Gastrocnemius medialis (tissue), 4 donors: ENCODE data around the gene ZFP36L1.

ENCODE experiments used
- CTCF ChIP-seq, 5 experiments: fragments of 450-650 bp in 3 of 5; fragments of 200-600 bp in 2 of 5; sonication (generic) in 2 of 5; IDR thresholded peaks in 4 of 5; conservative IDR thresholded peaks in 1 of 5; 1 replicate in 4 of 5; 2 replicates in 1 of 5; pipeline ENCODE4 v1.5.1; 2016 to 2019; ENCODE audit warnings: antibody characterized with exemption in 5 of 5, mild to moderate bottlenecking in 3 of 5, moderate library complexity in 3 of 5
- POLR2A ChIP-seq, 2 donors: fragments of 450-650 bp; IDR thresholded peaks; one replicate each; pipeline ENCODE4 v1.6.1; 2017; ENCODE audit warnings: antibody characterized with exemption in 2 of 2, mild to moderate bottlenecking in 2 of 2, moderate library complexity in 2 of 2

- TF ChIP-seq CTCF (IDR thresholded peaks at IDR 0.05 in 4 of 5, conservative IDR thresholded peaks at IDR 0.05 in 1 of 5): no peak
- no peak for TF ChIP-seq POLR2A (IDR thresholded peaks at IDR 0.05)
Measured at GRCh38 chr14:68741839-68742470, 50.9 kb downstream of the ZFP36L1 start.
